ENCODE measurements around the gene TMEM238.

TMEM238 gene

GRCh38 chr19:55365245-55365644 is 18.8 kb downstream of the TMEM238 start:
- TF ChIP-seq POLR2AphosphoS5 (IDR thresholded peaks at IDR 0.05; ENCODE audit: low read depth) (no peak), CTCF (IDR thresholded peaks at IDR 0.05; ENCODE audit: insufficient read depth, low read length) (no peak)
- Histone ChIP-seq H3K27me3 (ENCODE audit: insufficient read depth, poor library complexity, severe bottlenecking) (peaks cover 16% of the 10 kb centered on the region), H3K27ac (replicated peaks) (no peak overlapping the region), H3K4me3 (replicated peaks; ENCODE audit: insufficient read depth, low read length) (no peak overlapping the region)
- no peak for DNase-seq (ENCODE audit: low read depth in 1 of 2, low spot score in 1 of 2)

- TF ChIP-seq POLR2AphosphoS5 (IDR thresholded peaks at IDR 0.05; ENCODE audit: low read depth), result no peak
- no peak for TF ChIP-seq SPI1 (IDR thresholded peaks at IDR 0.05; ENCODE audit: borderline replicate concordance, low read depth)
- no peak for TF ChIP-seq GABPA (IDR thresholded peaks at IDR 0.05; ENCODE audit: low read depth)
- TF ChIP-seq CTCF (IDR thresholded peaks at IDR 0.05; ENCODE audit: insufficient read depth, low read length), result no peak
- TF ChIP-seq REST (IDR thresholded peaks at IDR 0.05; ENCODE audit: insufficient replicate concordance, low read depth), result no peak
Observed at GRCh38 chr19:55362990-55363716, 20.9 kb downstream of the TMEM238 start, which contains the start of gene GARIN5B. Gene GARIN5B (minus strand): TSS chr19:55363260. CDS start chr19:55363066, 194 bp downstream.

GRCh38 chr19:55362174-55362989 is 21.7 kb downstream of the TMEM238 start:
- H3K27me3 ChIP-seq (ENCODE audit: insufficient read depth, poor library complexity, severe bottlenecking), result no peaks in the 10 kb centered on the region
- DNase-seq (ENCODE audit: low read depth in 1 of 2, low spot score in 1 of 2), result no peak
- H3K4me3 ChIP-seq (replicated peaks; ENCODE audit: insufficient read depth, low read length), result no peak overlapping the region
- H3K27ac ChIP-seq (replicated peaks), result no peak overlapping the region
- TF ChIP-seq POLR2AphosphoS5 (IDR thresholded peaks at IDR 0.05; ENCODE audit: low read depth) (no peak), SPI1 (IDR thresholded peaks at IDR 0.05; ENCODE audit: borderline replicate concordance, low read depth) (no peak), GABPA (IDR thresholded peaks at IDR 0.05; ENCODE audit: low read depth) (no peak), CTCF (IDR thresholded peaks at IDR 0.05; ENCODE audit: insufficient read depth, low read length) (no peak), REST (IDR thresholded peaks at IDR 0.05; ENCODE audit: insufficient replicate concordance, low read depth) (no peak)

More at GRCh38 chr19:55362990-55363716, 20.9 kb downstream of the TMEM238 start, which contains the start of gene GARIN5B:
- H3K27ac ChIP-seq (replicated peaks), result no peak within 1 kb of the TSS
- no peaks in the 10 kb centered on the region for H3K27me3 ChIP-seq (ENCODE audit: insufficient read depth, poor library complexity, severe bottlenecking)
- DNase-seq (ENCODE audit: low read depth in 1 of 2, low spot score in 1 of 2), result no peak
- no peak within 1 kb of the TSS for H3K4me3 ChIP-seq (replicated peaks; ENCODE audit: insufficient read depth, low read length)
